ENCODE data around the gene CDH11.

The CDH11 gene, protein sequence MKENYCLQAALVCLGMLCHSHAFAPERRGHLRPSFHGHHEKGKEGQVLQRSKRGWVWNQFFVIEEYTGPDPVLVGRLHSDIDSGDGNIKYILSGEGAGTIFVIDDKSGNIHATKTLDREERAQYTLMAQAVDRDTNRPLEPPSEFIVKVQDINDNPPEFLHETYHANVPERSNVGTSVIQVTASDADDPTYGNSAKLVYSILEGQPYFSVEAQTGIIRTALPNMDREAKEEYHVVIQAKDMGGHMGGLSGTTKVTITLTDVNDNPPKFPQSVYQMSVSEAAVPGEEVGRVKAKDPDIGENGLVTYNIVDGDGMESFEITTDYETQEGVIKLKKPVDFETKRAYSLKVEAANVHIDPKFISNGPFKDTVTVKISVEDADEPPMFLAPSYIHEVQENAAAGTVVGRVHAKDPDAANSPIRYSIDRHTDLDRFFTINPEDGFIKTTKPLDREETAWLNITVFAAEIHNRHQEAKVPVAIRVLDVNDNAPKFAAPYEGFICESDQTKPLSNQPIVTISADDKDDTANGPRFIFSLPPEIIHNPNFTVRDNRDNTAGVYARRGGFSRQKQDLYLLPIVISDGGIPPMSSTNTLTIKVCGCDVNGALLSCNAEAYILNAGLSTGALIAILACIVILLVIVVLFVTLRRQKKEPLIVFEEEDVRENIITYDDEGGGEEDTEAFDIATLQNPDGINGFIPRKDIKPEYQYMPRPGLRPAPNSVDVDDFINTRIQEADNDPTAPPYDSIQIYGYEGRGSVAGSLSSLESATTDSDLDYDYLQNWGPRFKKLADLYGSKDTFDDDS

DNA sequence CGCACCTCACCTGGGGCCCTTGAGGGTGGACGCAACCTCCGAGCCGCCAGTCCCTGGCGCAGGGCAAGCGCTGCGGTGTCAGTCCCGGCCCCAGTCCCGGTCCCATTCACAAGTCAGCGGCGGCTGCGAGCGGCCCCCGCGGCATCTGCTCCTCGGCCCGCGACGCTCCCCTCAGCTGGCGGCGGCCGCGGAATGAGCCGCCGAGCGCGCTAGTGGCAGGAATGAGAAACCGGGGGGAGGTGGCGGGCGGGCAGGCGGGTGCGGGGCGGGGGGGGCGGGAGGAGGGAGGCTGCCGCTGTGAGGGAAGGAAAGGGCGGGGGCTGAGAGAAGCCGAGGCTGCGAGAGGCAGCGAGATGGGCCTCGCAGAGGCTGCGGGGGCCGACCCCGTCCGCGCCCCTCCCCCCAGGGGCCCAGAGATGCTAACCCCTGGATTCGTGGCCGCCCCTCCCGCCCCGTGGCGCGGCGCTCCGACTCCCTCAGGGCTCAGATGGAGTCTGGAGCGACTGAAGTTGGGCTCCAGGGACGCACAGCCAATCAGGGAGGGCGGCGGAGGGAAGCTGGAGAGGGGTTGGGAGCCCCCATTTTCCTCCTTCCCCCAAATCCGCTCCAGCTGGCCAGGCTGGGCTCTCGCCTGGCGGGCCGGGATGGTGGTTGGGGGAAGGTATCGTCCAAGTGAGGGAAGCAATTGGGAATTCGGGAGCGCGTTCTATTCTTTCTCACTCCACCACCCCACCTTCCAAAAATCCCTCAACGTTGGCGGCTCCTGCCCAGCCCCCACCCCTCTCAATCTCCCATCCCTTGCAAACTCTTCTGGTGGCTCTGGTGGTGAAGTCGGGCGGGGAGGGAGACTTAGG lies at the start of gene CDH11:
Gene CDH11, minus strand, starts transcription at position 194 of the 854 bp plus-strand sequence. CDS start 117,194 bp downstream, outside the sequence.
- DNase-seq (ENCODE audit: low read depth), result no peak

DNA sequence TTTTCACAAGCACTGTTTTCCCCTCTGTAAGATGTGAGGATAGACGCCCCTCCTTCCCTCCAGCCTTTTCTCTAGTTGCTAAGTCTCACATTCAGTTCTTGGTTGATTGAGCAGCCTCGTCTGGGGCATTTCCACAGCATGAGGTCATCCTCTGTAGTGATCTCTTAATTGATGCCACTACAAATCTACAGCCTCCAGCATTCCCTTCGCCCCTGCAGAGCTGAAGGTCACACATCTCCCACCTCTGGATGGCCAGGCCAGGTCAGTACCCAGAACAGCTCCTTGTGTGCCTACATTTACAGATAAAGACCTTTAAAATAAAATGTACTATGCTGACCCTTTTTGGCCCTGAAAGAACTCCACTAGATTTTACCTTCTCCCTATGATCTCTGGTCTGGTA lies 32.5 kb upstream of the CDH11 start:
- no peak for DNase-seq (ENCODE audit: low read depth)

DNA sequence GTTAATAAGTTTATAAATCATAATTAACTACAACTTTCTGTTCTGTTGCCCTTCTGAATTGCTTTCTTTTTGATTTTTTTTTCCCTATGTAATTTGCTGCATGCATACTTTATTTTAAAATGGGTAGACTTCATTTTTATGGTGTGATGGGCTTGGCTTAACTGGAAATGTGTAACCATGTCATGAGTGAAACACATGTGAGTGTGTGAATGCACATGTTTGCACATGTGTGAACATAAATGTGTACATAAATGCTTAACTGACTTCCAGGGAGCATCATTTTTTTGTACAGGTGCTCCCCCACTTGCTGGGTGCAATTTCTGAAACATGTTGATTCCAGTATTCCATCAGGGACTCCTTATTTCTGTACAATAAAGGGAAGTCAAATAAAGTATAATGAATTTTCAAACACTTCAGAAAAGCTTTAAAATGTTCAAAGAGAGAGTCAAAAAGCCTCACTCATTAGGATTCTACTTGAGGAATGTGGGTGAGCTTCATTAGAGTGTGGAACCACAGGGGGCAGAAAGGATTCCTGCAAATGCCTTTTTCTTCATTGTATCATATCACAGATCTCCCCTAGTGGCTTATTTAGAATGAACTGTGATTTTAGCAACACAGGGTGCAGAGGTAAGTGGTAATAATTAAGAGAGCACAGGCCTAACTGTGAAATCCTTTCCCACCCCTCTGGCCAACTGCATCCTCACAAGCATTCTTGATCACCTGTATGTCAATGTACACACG lies 31.7 kb upstream of the CDH11 start:
- DNase-seq (ENCODE audit: low read depth), result no peak

DNA sequence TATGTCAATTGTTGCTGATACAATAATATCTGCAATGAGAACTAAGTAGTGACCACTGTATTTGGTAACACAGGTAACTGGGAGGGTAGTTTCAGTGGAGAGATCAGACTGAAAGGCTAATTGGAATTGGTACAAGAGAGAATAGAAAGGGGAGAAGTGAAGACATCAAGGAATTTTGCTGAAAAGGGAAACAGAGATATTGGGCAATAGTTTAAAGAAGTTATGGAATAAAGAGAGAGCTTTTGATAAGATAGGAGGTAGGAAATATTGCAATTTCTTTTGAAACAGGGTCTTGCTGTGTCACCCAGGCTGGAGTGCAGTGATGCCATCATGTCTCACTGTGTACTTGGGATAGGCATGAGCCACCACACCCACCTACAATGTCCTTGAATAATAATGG lies 26.9 kb upstream of the CDH11 start:
- no peak for DNase-seq (ENCODE audit: low read depth)

DNA sequence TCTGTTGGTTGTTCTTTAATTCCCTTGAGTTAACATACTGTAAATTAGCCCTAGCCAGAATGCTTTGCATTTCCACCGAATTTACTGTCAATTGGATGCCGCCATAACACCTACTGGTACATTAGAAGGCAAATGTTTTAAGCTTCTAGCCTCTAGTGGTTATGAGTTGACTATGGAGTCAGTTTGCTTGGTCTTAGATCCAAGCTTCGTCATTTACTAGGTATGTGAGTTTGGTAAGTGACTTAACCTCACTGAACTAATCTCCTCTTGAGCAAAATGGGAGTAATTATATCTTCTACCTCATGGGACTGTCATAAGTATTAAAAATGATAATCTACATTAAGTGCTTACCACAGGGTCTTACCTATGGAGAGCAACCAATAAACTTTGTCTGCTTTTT lies 20.4 kb upstream of the CDH11 start:
- DNase-seq (ENCODE audit: low read depth), result no peak

DNA sequence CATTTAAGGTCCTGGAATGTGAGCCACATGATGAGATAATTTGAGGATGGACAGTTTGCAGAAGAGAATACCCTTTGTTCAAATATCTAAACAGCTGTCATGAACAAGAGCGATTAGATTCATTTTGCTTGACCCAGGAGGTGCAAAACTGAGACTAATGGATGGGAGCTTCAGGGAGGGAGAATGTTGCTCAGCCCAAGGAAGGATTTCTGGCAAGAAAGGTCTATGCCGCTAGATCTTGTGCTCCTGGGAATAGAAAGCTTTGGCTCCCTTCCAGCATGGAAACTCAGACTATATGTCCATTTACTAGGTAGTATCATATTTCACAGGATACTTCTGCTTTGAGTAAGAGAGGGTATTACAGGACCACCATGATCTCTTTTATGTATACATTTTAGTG lies 14.8 kb upstream of the CDH11 start:
- DNase-seq (ENCODE audit: low read depth), result no peak

DNA sequence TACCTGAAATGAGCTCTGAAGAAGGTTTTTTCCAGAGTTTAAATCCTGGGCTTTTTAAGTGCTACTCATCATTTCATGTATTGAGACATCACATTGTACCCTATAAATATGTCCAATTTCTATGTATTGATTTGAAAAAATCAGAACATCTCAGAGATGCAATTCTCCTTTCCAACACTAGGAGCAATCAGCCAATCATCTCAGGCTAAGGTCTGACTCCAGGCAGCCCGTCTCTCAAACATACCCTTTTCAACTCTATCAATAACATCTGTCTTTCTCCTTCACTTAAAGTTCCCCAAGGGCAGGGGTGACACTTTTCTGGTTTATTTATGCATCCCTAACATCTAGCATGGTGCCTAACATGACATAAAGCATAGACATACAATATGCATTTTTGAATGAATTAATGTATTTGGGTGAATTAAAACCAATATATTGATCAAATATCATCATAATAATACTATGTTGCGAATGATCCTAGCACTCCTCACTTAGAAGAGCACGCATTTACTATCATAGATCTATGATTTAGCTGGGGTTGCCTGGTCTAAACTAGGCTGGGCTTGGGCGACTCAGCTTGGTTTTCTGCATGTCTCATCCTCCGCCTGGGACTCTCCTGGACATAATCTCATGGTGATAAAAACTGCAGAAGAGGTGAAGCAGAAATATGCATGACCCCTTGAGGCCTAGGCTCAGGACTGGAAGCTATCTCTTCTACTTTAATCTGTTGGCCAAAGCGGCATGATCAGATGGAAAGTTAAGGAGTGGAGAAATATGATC lies 5.2 kb upstream of the CDH11 start:
- DNase-seq (ENCODE audit: low read depth), result no peak

DNA sequence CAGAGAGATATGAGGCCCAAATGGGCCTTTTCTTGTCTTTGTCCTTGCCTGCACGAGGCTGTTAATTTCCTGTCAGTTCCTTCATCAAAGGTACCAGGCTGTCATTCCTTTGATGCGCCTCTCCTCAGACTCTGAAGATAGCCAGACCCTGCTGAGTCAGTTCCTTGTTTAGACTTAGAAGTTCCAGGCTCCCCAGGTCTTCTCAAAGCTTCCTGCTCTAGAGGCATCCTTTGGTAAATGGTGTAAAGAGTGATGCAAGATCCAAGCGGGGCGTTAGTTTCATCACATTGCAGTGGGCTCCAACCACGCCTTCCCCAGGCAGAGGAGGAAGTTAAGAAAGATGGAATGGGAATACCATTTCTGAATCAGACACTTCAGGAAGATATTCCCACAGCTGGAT lies 4.0 kb upstream of the CDH11 start:
- no peak for DNase-seq (ENCODE audit: low read depth)

DNA sequence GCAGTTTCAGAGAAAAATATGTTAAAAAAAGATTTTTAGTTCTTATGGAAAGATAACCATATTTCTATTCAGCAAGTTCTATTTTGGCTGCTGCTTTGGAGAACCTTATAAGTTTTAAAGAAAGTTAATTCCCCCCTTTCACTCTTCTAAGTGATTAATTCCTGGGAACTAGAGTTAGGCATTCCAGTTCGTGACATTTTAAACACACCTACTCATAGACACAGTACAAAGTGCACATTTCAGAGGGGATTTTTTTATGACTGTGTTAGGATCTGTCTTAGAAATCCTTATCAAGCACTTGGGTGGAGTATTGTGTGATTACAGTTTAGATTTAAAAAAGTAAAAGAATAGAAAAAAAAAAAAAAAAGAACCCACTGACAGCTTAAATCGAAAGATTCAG lies 3.5 kb upstream of the CDH11 start:
- no peak for DNase-seq (ENCODE audit: low read depth)

DNA sequence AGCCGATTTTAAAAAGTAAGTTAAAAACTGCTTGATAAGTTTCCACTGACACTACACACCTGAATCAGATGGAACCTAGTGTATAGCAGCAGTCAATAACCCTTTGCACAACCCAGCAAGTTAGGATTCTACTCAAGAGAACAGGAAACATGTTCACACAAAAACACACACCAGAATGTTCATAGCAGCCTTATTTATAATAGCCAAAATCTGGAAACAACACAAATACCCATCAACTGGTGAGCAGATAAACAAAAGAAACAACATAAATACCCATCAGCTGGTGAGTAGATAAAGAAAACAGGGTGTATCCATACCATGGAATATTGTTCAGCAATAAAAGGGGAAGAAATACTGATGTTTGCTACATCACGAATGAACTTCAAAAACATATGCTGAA lies 2.7 kb upstream of the CDH11 start:
- DNase-seq (ENCODE audit: low read depth), result no peak

DNA sequence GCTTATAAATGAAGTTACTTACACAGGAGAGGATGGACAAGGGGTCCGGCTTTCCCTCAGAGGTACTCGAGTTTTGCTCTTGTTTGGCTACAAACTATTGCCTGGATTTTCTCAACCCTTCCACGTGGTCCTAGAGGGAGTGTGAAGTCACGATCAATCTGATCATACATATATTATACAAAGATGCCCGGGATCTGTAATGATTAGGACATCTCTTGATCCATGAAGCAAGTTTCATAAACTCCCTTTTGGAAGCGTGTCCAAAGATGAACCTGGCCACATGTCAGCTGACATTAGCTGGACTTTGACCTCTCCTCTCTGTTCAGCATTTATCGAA lies 2.3 kb upstream of the CDH11 start:
- no peak for DNase-seq (ENCODE audit: low read depth)

DNA sequence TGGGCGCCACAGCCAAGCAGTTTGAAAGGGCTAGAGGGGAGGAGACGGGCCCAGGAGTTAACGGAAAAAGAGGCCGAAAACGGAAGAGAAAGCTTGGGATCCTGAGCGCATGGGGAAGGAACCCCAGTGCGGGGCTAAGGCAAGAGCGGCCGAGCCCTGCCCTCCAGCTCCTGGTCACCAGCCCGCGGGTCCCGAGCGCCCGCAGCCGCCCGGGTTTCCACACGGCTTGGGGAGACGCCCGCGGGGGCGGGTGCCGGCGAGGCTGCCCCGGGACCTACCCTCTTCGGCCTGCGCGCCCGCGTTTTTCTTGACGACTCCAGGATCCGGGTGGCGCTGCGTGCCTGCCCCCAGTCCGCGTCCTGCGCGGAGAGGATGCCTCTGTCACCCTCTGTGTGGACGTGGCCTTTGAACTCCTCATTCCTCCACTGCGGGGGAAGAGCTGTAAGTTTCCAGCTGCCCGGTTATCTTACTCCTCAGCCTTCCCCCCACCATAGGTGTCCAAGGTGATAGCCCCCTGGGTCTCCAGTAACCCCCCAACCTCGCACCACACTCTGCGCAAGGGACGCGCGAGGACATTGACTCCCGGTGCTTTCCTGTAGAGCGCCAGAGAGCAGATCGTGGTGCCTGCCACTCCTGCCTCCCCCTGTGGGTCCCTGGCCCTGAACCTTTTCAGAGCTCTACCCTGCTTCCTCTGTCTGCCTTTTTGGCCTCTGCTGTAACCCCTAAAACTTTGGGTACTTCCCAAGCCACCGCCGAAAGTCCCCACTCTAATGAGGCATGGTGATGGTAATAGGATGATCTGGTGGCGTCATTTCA lies 1.7 kb upstream of the CDH11 start:
- DNase-seq (ENCODE audit: low read depth), result no peak

DNA sequence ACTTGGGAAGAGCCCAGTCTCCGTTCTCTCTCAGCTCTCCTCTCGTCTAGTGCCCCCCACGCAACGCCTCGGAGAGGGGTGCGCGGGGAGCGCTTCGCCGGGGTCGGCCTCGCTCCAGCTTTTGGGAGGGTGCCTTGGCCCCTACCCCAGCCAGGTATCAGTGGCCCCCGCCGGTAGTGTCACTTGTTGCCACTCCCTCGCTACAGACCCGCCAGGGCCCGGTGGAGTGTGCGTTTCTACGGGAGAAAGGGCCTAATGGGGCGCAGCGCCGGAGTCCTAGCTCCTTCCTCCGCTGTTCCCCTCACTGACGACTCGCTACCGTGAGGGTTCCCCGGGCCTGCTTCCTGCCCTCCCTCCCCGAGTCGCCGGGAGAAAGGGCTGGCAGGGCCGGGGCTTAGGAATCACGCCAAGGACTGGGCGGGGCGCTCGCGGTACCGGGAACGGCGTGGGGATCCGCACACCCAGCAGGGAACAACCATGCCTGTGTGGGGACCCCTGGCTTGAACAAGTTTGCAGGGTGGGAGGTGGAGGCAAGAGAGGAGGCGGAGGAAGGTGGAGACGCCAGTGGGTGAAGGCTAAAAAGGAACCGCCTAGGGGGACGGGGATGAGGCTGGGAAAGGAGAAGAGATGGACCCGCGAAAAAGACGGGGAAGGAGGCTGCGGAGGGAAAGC lies 997 bp upstream of the CDH11 start:
- no peak for DNase-seq (ENCODE audit: low read depth)

DNA sequence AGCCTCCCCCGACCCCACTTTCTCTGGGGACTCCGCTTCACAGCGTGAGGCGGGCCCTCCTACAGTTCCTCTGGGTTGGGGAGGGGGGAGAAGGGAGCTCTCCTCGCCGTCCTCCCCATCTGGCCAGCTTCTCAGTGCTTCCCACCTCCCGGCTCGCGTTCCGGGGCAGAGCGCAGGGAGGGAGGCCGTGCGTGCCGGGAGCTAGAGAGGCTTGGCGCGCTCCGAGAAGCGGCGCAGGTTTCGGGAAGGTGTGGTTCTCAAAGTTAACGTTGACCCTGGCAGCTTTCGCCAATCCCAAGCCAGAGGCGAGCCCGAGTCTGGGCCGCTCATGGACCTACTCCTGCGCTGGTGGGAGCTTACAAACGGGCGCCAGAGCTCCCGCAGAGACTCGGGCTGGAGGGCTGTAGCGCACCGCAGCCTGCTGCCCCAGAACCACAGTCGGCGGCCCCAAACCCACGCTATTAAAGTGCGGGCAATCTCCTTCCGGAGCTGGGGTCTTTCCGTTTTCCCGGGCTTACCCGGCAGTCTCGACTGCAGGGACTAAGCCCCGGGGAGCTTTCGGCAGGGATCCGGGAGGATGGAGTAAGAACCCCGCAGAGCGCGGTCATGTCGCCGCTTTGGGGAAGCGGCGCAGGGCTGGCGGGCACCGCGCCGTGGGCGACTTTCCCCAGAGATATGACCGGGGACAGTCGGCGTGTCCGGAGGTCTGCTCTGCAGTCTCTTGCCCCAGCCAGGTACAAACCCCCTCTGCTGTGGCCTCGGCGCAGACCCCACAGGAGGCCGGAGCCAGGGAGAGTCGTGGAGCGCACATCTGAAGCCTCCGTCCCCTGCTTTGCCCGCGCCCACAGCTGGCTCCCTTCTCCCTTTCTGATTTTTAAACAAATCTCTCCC lies 787 bp downstream of the CDH11 start:
- DNase-seq (ENCODE audit: low read depth), result no peak

DNA sequence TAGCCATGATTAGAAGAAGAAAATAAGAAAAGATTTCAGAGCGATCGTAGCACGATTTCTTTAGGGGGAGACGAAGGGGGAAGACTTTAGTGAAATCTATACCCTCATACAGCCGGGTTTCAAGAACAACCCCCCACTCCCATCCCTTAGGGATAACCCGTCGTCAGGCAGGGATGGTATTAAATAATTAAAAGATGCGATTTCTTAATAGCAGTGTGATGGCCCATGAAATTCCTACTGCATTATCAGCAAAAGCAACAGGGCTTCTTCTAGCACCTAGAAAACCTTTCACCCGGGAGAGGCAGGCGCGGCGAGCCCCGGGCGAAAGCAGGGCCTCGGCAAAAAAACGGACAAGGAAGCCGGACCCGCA lies 1.4 kb downstream of the CDH11 start:
- no peak for DNase-seq (ENCODE audit: low read depth)

DNA sequence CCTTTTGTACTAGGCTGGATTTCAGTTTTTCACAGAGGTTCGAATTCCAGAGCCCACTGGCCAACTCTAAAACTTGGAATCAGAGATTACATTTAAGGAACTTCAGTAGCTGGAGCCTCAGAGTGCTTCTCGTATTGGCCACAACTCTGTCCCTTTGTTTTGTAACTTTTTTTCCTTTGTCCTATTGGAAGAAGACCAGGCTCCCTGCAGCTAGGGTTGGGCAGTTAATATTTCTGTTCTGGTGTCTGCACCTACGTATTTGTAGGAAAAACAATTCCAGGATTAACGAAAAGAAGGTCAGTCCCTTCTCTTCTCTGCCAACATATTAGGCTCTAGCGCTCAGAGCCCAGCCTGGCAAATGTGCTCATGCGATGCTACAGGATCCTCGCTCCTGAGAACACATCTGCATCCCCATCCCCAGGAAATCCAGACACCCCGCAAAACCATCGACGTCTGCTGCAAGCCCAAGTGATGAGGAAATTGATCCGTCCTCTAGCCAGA lies 1.9 kb downstream of the CDH11 start:
- no peak for DNase-seq (ENCODE audit: low read depth)

DNA sequence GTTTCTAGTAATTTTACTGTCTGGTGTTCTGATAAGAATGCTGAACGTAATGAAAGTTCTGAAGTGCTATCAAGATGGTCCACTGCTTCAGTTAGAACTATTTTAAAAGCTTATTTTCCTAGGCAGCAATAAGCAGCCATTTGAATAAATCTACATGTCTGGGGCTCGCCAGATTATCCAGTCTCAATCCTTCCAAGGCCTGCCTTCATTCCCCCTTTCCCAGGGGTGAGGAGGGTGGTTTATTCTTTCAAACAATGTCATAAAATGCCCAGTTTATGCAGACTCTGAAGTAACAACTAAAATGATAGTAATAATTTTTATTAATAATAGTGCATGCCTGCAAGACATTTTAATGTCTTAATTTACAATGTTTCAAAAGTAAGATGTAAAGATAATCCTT lies 2.4 kb downstream of the CDH11 start:
- no peak for DNase-seq (ENCODE audit: low read depth)

DNA sequence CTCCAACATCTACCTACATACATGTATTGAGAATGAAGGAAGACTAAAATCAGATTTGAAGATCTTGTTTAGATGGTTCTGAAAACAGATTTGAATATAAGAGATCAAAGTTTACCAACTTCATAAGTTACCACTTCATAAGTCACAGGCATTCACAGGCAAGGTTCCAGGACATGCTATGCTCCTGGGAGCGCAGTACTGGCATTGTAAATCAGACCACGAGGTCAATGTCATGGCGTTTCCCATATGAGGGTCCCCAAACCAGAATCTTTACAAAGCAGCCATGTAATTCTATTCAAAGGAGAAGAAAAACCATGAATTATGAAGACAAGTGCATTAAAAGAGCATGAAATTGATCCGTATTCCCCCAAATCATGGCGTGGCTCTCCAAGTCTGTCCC lies 3.0 kb downstream of the CDH11 start:
- DNase-seq (ENCODE audit: low read depth), result no peak

Data from CMK (cell line).